T-helper 2 cell treated with Interferon-gamma antibody and Interleukin-4, amounts not matched to agents 100 ng/mL and 5 ng/mL, for 36 hours (primary cell): ENCODE measurements around the gene MICAL2. TPM values are rescaled to one million over a fixed set of nuclear protein-coding genes. Genes with fewer than 3 reads are reported as not detected.

Experiments
- intact Hi-C: fragments of 100-400 bp; cut with micrococcal nuclease; formaldehyde crosslinking; loops from one replicate; pipeline ENCODE4 v1.15.1; 2023
- total RNA-seq: library from RNA; stranded (reverse); gene quantifications from 2 replicates; pipeline ENCODE4 v1.2.3, GENCODE V29; 2022

The MICAL2 gene
- total RNA-seq, 1 donor from 2014 or later = 95.7 TPM

GRCh38 chr11:12116425-12117032, 6.1 kb downstream of the MICAL2 start:
- intact Hi-C loops = loop anchor here (10.0 kb wide), 1 partner anchor 272 kb away; the partner anchor contains the start of gene USP47

- intact Hi-C loops = loop anchor here (10.0 kb wide), 1 partner anchor 272 kb away; the partner anchor contains the start of gene USP47
Observed at GRCh38 chr11:12117200-12117599, 6.8 kb downstream of the MICAL2 start.

- intact Hi-C loops = loop anchor here (10.0 kb wide), 1 partner anchor 273 kb away; the partner anchor contains the start of gene USP47
Observed at GRCh38 chr11:12117611-12118010, 7.2 kb downstream of the MICAL2 start.

GRCh38 chr11:12118949-12119348, 8.6 kb downstream of the MICAL2 start:
- intact Hi-C loops = loop anchor here (10.0 kb wide), 1 partner anchor 274 kb away; the partner anchor contains the start of gene USP47

GRCh38 chr11:12119502-12119901, 9.1 kb downstream of the MICAL2 start:
- intact Hi-C loops = loop anchor here (10.0 kb wide), 1 partner anchor 275 kb away; the partner anchor contains the start of gene USP47

GRCh38 chr11:12120031-12121008, 9.9 kb downstream of the MICAL2 start:
- intact Hi-C loops = no loop called here

- intact Hi-C loops = no loop called here
Observed at GRCh38 chr11:12121011-12121410, 10.6 kb downstream of the MICAL2 start.

GRCh38 chr11:12121517-12121916, 11.1 kb downstream of the MICAL2 start:
- intact Hi-C loops = no loop called here

GRCh38 chr11:12122083-12122482, 11.7 kb downstream of the MICAL2 start:
- intact Hi-C loops = loop anchor here (1.0 kb wide), 1 partner anchor 114 kb away; no protein-coding TSS in a partner anchor

- intact Hi-C loops = no loop called here
Observed at GRCh38 chr11:12123273-12123672, 12.9 kb downstream of the MICAL2 start.

- intact Hi-C loops = no loop called here
Observed at GRCh38 chr11:12123799-12124198, 13.4 kb downstream of the MICAL2 start.

GRCh38 chr11:12124306-12124705, 13.9 kb downstream of the MICAL2 start:
- intact Hi-C loops = no loop called here

- intact Hi-C loops = no loop called here
Observed at GRCh38 chr11:12125609-12126149, 15.3 kb downstream of the MICAL2 start.

- intact Hi-C loops = no loop called here
Observed at GRCh38 chr11:12126344-12127019, 16.1 kb downstream of the MICAL2 start.

- intact Hi-C loops = no loop called here
Observed at GRCh38 chr11:12127206-12127898, 17.0 kb downstream of the MICAL2 start.

- intact Hi-C loops = no loop called here
Observed at GRCh38 chr11:12128301-12128751, 17.9 kb downstream of the MICAL2 start.

- intact Hi-C loops = no loop called here
Observed at GRCh38 chr11:12129227-12129626, 18.8 kb downstream of the MICAL2 start.

GRCh38 chr11:12130180-12130980, 20.0 kb downstream of the MICAL2 start:
- intact Hi-C loops = no loop called here

- intact Hi-C loops = no loop called here
Observed at GRCh38 chr11:12131943-12132789, 21.8 kb downstream of the MICAL2 start.
